Panc1 (cell line): ENCODE results near the gene CDK14.

ENCODE experiments used
- POLR2AphosphoS5 ChIP-seq: IDR thresholded peaks from 2 replicates; pipeline ENCODE4 v1.6.1; 2012; ENCODE audit warnings: mild to moderate bottlenecking, low read depth, low read length, moderate library complexity
- TCF7L2 ChIP-seq: IDR thresholded peaks from 2 replicates; pipeline ENCODE4 v1.6.1; 2011; ENCODE audit warnings: mild to moderate bottlenecking, low read depth, low read length, inconsistent platforms
- TF ChIP-seq, protein P1 (sequence below): fragments of 450-650 bp; IDR thresholded peaks from 2 replicates; pipeline ENCODE4 v1.5.1; 2017; ENCODE audit warnings: mild to moderate bottlenecking
- TF ChIP-seq, protein P2 (sequence below), 2 experiments: IDR thresholded peaks; 2 replicates each; pipeline ENCODE4 v1.6.1; 2011 to 2012; ENCODE audit warnings: low read depth in 2 of 2, control low read depth in 1 of 2, low read length in 1 of 2, mild to moderate bottlenecking in 1 of 2, moderate library complexity in 1 of 2; ENCODE audit not compliant: insufficient read depth in 1 of 2

- TF ChIP-seq, protein P1, sequence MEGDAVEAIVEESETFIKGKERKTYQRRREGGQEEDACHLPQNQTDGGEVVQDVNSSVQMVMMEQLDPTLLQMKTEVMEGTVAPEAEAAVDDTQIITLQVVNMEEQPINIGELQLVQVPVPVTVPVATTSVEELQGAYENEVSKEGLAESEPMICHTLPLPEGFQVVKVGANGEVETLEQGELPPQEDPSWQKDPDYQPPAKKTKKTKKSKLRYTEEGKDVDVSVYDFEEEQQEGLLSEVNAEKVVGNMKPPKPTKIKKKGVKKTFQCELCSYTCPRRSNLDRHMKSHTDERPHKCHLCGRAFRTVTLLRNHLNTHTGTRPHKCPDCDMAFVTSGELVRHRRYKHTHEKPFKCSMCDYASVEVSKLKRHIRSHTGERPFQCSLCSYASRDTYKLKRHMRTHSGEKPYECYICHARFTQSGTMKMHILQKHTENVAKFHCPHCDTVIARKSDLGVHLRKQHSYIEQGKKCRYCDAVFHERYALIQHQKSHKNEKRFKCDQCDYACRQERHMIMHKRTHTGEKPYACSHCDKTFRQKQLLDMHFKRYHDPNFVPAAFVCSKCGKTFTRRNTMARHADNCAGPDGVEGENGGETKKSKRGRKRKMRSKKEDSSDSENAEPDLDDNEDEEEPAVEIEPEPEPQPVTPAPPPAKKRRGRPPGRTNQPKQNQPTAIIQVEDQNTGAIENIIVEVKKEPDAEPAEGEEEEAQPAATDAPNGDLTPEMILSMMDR: no peak
- TF ChIP-seq POLR2AphosphoS5 (no peak), TCF7L2 (no peak)
- TF ChIP-seq, protein P2, sequence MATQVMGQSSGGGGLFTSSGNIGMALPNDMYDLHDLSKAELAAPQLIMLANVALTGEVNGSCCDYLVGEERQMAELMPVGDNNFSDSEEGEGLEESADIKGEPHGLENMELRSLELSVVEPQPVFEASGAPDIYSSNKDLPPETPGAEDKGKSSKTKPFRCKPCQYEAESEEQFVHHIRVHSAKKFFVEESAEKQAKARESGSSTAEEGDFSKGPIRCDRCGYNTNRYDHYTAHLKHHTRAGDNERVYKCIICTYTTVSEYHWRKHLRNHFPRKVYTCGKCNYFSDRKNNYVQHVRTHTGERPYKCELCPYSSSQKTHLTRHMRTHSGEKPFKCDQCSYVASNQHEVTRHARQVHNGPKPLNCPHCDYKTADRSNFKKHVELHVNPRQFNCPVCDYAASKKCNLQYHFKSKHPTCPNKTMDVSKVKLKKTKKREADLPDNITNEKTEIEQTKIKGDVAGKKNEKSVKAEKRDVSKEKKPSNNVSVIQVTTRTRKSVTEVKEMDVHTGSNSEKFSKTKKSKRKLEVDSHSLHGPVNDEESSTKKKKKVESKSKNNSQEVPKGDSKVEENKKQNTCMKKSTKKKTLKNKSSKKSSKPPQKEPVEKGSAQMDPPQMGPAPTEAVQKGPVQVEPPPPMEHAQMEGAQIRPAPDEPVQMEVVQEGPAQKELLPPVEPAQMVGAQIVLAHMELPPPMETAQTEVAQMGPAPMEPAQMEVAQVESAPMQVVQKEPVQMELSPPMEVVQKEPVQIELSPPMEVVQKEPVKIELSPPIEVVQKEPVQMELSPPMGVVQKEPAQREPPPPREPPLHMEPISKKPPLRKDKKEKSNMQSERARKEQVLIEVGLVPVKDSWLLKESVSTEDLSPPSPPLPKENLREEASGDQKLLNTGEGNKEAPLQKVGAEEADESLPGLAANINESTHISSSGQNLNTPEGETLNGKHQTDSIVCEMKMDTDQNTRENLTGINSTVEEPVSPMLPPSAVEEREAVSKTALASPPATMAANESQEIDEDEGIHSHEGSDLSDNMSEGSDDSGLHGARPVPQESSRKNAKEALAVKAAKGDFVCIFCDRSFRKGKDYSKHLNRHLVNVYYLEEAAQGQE (IDR thresholded peaks at IDR 0.05; ENCODE audit: insufficient read depth in 1 of 2, low read depth in 2 of 2, low read length in 1 of 2): no peak
Observed at GRCh38 chr7:90726120-90726519, 130.0 kb downstream of the CDK14 start.
